K562 (cell line): ENCODE data around the gene C3orf70. TPM values are rescaled to one million over a fixed set of nuclear protein-coding genes. Genes with fewer than 3 reads are reported as not detected.

Experiments used
- ASH1L ChIP-seq: fragments of 450-650 bp; IDR thresholded peaks from 2 replicates; pipeline ENCODE4 v1.6.1; 2018; ENCODE audit warnings: borderline replicate concordance, mild to moderate bottlenecking, low read depth; ENCODE audit not compliant: partially characterized antibody
- BCLAF1 ChIP-seq, 2 experiments: fragments of 450-650 bp in 1 of 2; IDR thresholded peaks; 2 replicates each; pipeline ENCODE4 v1.6.1; 2011 to 2017; ENCODE audit warnings: low read depth in 2 of 2, antibody characterized with exemption in 1 of 2, borderline replicate concordance in 1 of 2, low read length in 1 of 2, mild to moderate bottlenecking in 1 of 2, mixed read lengths in 1 of 2; ENCODE audit not compliant: control insufficient read depth in 1 of 2
- CBFA2T3 ChIP-seq: fragments of 450-650 bp; IDR thresholded peaks from 2 replicates; pipeline ENCODE4 v1.6.1; 2017
- DLX4 ChIP-seq: fragments of 250-450 bp; sonication (Bioruptor Pico); IDR thresholded peaks from 2 replicates; pipeline ENCODE4 v1.6.1; 2021; ENCODE audit warnings: mild to moderate bottlenecking
- E2F5 ChIP-seq: sonication (generic); formaldehyde crosslinking; IDR thresholded peaks from 2 replicates; pipeline ENCODE4 v1.8.0; 2022; ENCODE audit warnings: mild to moderate bottlenecking, missing genetic modification reagents
- FOXM1 ChIP-seq, 2 experiments: fragments of 450-650 bp in 1 of 2; sonication (generic) in 1 of 2; formaldehyde crosslinking in 1 of 2; IDR thresholded peaks; 2 replicates each; pipeline versions ENCODE4 v1.6.1 to v1.9.0; 2017 to 2022; ENCODE audit warnings: low read depth in 2 of 2, mild to moderate bottlenecking in 2 of 2, missing genetic modification reagents in 1 of 2, moderate library complexity in 1 of 2
- MAX ChIP-seq: sonication (generic); formaldehyde crosslinking; IDR thresholded peaks from 2 replicates; pipeline ENCODE4 v1.9.0; 2022; ENCODE audit warnings: mild to moderate bottlenecking, missing genetic modification reagents
- POLR2G ChIP-seq: fragments of 200-400 bp; formaldehyde crosslinking; IDR thresholded peaks from 2 replicates; pipeline ENCODE4 v1.6.1; 2017; ENCODE audit warnings: low read depth, mild to moderate bottlenecking, antibody characterized with exemption, low read length, moderate library complexity
- RBFOX2 ChIP-seq: fragments of 200-400 bp; formaldehyde crosslinking; IDR thresholded peaks from 2 replicates; pipeline ENCODE4 v1.6.1; 2017; ENCODE audit warnings: low read depth, mild to moderate bottlenecking, low read length, moderate library complexity
- SMARCE1 ChIP-seq: fragments of 450-650 bp; IDR thresholded peaks from 2 replicates; pipeline ENCODE4 v1.7.1; 2016; ENCODE audit warnings: mild to moderate bottlenecking
- TEAD4 ChIP-seq, 2 experiments: sonication (generic) in 1 of 2; formaldehyde crosslinking in 1 of 2; IDR thresholded peaks; 2 replicates each; pipeline versions ENCODE4 v1.6.1 to v1.8.0; 2012 to 2022; ENCODE audit warnings: borderline replicate concordance in 1 of 2, inconsistent platforms in 1 of 2, low read length in 1 of 2, mild to moderate bottlenecking in 1 of 2, missing genetic modification reagents in 1 of 2
- ZNF449 ChIP-seq: fragments of 250-450 bp; sonication (Bioruptor Pico); IDR thresholded peaks from 2 replicates; pipeline ENCODE4 v1.8.0; 2022; ENCODE audit warnings: moderate library complexity, mild to moderate bottlenecking, inconsistent platforms
- polyA plus RNA-seq, 8 experiments: library from polyadenylated mRNA; depleted of rRNA in 4 of 8; stranded (reverse) in 5 of 8; unstranded in 3 of 8; fragments of >200 nt; fragmentation: Nextera tagmentation in 2 of 8; fragmentation: Illumina TruSeq in 1 of 8; extraction: Ambion mirVana in 2 of 8; extraction: Trizol in 1 of 8; gene quantifications; 2 replicates each; pipeline versions ENCODE4 v1.2.1 to v1.2.3, GENCODE V29; 2011 to 2014; ENCODE audit warnings: inconsistent platforms in 1 of 8, missing spikeins in 1 of 8
- total RNA-seq, 7 experiments: library from RNA; depleted of rRNA in 6 of 7; stranded (reverse); fragments of >200 nt in 6 of 7; fragmentation: Illumina TruSeq in 2 of 7; extraction: Trizol in 2 of 7; gene quantifications; 2 replicates each; pipeline versions ENCODE4 v1.2.1 to v1.2.3, GENCODE V29; 2011 to 2021; ENCODE audit warnings: low replicate concordance in 1 of 7

Gene C3orf70
- total and polyA plus RNA-seq, 9 of the 15 experiments (the other 6 are each of a cell fraction or from before 2014, with no cell fraction given): 0.01 to 0.04 (median 0.03) TPM; not detected in 6

GRCh38 chr3:185070491-185071286 lies 82.2 kb downstream of the C3orf70 start (continued):
- TF ChIP-seq BCLAF1 (IDR thresholded peaks at IDR 0.05; ENCODE audit: borderline replicate concordance in 1 of 2, control insufficient read depth in 1 of 2, low read depth in 2 of 2, low read length in 1 of 2) (no peak), SMARCE1 (no peak), RBFOX2 (0 out of 2 replicates have a peak, but pooled peaks have one; percentile 23), CBFA2T3 (no peak), ASH1L (no peak), ZNF449 (CRISPR knock-in tag) (no peak), TEAD4 (IDR thresholded peaks at IDR 0.05; ENCODE audit: low read length) (no peak), TEAD4 (CRISPR knock-in tag; IDR thresholded peaks at IDR 0.05; ENCODE audit: borderline replicate concordance) (no peak), DLX4 (CRISPR knock-in tag) (no peak), FOXM1 (IDR thresholded peaks at IDR 0.05; ENCODE audit: low read depth) (no peak), FOXM1 (CRISPR knock-in tag; IDR thresholded peaks at IDR 0.05; ENCODE audit: low read depth) (no peak), E2F5 (no peak), MAX (CRISPR knock-in tag) (peak; percentile 13; the same call in 1 of the 2 replicates), POLR2G (0 out of 2 replicates have a peak, but pooled peaks have one; percentile 19)
